Measurements from ENCODE around the gene TMTC2. TPM values are rescaled to one million over a fixed set of nuclear protein-coding genes. Genes with fewer than 3 reads are reported as not detected.

Gene TMTC2
- total RNA-seq, 1 experiment from 2014 or later, result 1.7 TPM

DNA sequence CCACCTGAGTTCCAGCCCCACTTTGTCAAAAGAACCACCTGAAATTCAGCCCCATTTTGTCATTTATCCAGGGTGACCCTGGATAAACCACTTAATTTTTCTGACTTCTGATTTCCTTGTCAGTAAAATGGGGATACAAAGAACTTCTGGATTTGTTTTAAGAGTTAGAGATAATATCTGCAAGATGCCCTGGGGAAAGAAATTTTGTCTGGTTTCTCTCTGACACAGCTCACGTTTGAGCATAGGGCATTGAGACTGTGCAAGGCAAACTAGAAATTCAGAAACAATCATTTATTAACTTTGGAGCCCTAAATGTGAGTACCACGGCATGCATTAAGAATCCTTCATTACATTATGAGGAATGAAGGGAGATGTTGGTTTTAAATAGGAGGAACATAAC lies 37.2 kb downstream of the TMTC2 start:
- no peak overlapping the region for H3K4me3 Mint-ChIP-seq (ENCODE audit: unreplicated experiment)
- CTCF ChIA-PET, result interaction anchor here (0.7 kb wide), 1 partner anchor 168 kb away, joined by 3 read pairs; no protein-coding TSS in a partner anchor

DNA sequence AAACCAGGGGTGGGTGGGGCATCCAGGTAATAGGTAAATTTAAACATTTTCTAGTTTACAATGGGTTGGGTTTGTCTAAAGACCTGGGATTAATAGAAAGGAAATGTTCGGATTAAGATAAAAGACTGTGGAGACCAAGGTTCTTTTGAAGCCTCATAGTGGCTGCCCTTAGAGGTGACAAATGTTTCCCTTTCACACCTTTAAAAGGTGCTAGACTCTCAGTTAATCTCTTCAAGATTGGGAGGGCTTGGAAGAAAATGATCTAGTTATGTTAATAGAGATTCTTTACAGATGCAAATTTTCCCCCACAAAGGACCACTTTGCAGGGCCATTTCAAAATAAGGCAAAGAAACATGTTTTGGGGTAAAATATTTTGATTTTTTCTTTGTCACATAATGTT lies 39.0 kb downstream of the TMTC2 start:
- Mint-ChIP-seq H3K36me3 (ENCODE audit: insufficient read depth, unreplicated experiment) (no peaks in the 10 kb centered on the region), H3K4me3 (ENCODE audit: unreplicated experiment) (no peak overlapping the region), H3K27me3 (ENCODE audit: insufficient read depth, unreplicated experiment) (no peaks in the 10 kb centered on the region), H3K27ac (ENCODE audit: low read depth, unreplicated experiment) (no peak overlapping the region), H3K4me1 (ENCODE audit: insufficient read depth, unreplicated experiment) (no peaks in the 10 kb centered on the region), H3K9me3 (ENCODE audit: unreplicated experiment) (no peaks in the 10 kb centered on the region)
- no TSS peak for BruUV-seq (replicated peaks)
- intact Hi-C loops (cut with micrococcal nuclease), result no loop called here
- DNase-seq (ENCODE audit: unreplicated experiment), result no peak
- POLR2A ChIA-PET, result no interaction called here
- CTCF ChIA-PET, result no interaction called here
- TF ChIP-seq, protein P1, sequence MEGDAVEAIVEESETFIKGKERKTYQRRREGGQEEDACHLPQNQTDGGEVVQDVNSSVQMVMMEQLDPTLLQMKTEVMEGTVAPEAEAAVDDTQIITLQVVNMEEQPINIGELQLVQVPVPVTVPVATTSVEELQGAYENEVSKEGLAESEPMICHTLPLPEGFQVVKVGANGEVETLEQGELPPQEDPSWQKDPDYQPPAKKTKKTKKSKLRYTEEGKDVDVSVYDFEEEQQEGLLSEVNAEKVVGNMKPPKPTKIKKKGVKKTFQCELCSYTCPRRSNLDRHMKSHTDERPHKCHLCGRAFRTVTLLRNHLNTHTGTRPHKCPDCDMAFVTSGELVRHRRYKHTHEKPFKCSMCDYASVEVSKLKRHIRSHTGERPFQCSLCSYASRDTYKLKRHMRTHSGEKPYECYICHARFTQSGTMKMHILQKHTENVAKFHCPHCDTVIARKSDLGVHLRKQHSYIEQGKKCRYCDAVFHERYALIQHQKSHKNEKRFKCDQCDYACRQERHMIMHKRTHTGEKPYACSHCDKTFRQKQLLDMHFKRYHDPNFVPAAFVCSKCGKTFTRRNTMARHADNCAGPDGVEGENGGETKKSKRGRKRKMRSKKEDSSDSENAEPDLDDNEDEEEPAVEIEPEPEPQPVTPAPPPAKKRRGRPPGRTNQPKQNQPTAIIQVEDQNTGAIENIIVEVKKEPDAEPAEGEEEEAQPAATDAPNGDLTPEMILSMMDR (IDR thresholded peaks at IDR 0.05; ENCODE audit: unreplicated experiment), result no peak

More for the DNA sequence above, 37.2 kb downstream of the TMTC2 start:
- H3K9me3 Mint-ChIP-seq (ENCODE audit: unreplicated experiment), result no peaks in the 10 kb centered on the region
- no peaks in the 10 kb centered on the region for H3K4me1 Mint-ChIP-seq (ENCODE audit: insufficient read depth, unreplicated experiment)
- intact Hi-C loops (cut with micrococcal nuclease), result no loop called here
- no peaks in the 10 kb centered on the region for H3K36me3 Mint-ChIP-seq (ENCODE audit: insufficient read depth, unreplicated experiment)
- BruUV-seq (replicated peaks), result no TSS peak
- no peak overlapping the region for H3K27ac Mint-ChIP-seq (ENCODE audit: low read depth, unreplicated experiment)
- H3K27me3 Mint-ChIP-seq (ENCODE audit: insufficient read depth, unreplicated experiment), result no peaks in the 10 kb centered on the region
- no peak for DNase-seq (ENCODE audit: unreplicated experiment)
- POLR2A ChIA-PET, result no interaction called here
- TF ChIP-seq, protein P1 (IDR thresholded peaks at IDR 0.05; ENCODE audit: unreplicated experiment), result no peak

DNA sequence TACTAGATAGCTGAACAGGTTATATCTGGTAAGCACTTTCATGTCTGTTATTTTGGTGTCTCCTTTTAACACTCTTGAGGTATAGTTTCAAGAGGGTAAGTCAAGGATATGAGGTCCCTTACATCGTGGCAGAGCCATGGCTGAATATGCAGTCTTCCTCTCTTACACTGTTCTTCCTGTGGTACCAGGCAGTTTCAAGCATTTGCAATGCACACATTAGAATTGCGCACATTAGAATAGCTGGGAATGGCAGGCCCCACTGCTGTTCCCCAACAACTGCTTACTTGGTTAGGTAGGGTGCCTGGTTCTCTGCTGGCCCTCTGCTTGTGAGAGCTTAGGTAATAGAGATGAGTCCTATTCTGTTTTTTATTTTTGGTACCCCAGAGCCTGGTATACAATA lies 41.2 kb downstream of the TMTC2 start:
- H3K36me3 Mint-ChIP-seq (ENCODE audit: insufficient read depth, unreplicated experiment), result no peaks in the 10 kb centered on the region
- DNase-seq (ENCODE audit: unreplicated experiment), result no peak
- H3K4me3 Mint-ChIP-seq (ENCODE audit: unreplicated experiment), result no peak overlapping the region
- CTCF ChIA-PET, result no interaction called here
- no peak overlapping the region for H3K27ac Mint-ChIP-seq (ENCODE audit: low read depth, unreplicated experiment)
- POLR2A ChIA-PET, result interaction anchor here (0.5 kb wide), 1 partner anchor 24 kb away, joined by 3 read pairs; no protein-coding TSS in a partner anchor
- no TSS peak for BruUV-seq (replicated peaks)
- intact Hi-C loops (cut with micrococcal nuclease), result no loop called here
- H3K9me3 Mint-ChIP-seq (ENCODE audit: unreplicated experiment), result no peaks in the 10 kb centered on the region
- no peaks in the 10 kb centered on the region for H3K4me1 Mint-ChIP-seq (ENCODE audit: insufficient read depth, unreplicated experiment)
- TF ChIP-seq, protein P1 (IDR thresholded peaks at IDR 0.05; ENCODE audit: unreplicated experiment), result no peak
- no peaks in the 10 kb centered on the region for H3K27me3 Mint-ChIP-seq (ENCODE audit: insufficient read depth, unreplicated experiment)

DNA sequence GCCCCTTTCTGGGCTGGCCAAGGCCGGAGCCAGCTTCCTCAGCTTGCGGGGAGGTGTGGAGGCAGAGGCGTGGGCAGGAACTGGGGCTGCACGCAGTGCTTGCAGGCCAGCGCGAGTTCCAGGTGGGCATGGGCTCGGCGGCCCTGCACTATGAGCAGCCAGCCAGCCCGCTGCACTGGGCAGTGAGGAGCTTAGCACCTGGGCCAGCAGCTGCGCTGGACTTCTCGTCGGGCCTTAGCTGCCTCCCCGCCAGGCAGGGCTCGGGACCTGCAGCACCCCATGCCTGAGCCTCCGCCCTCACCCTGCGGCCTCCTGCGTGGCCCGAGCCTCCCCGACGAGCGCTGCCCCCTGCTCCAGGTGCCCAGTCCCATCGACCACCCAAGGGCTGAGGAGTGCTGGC lies 42.0 kb downstream of the TMTC2 start:
- ChIA-PET CTCF (interaction anchor here (0.6 kb wide), 2 partner anchors 8 to 1961 kb away, joined by 3 read pairs; no protein-coding TSS in a partner anchor), POLR2A (interaction anchor here (0.5 to 0.6 kb wide), 2 partner anchors 25 to 437 kb away, joined by 3 read pairs; no protein-coding TSS in a partner anchor)
- TF ChIP-seq, protein P1 (IDR thresholded peaks at IDR 0.05; ENCODE audit: unreplicated experiment), result no peak
- Mint-ChIP-seq H3K4me1 (ENCODE audit: insufficient read depth, unreplicated experiment) (no peaks in the 10 kb centered on the region), H3K4me3 (ENCODE audit: unreplicated experiment) (no peak overlapping the region), H3K9me3 (ENCODE audit: unreplicated experiment) (no peaks in the 10 kb centered on the region), H3K27ac (ENCODE audit: low read depth, unreplicated experiment) (no peak overlapping the region), H3K27me3 (ENCODE audit: insufficient read depth, unreplicated experiment) (no peaks in the 10 kb centered on the region), H3K36me3 (ENCODE audit: insufficient read depth, unreplicated experiment) (no peaks in the 10 kb centered on the region)
- no TSS peak for BruUV-seq (replicated peaks)
- DNase-seq (ENCODE audit: unreplicated experiment), result no peak
- intact Hi-C loops (cut with micrococcal nuclease), result no loop called here
